Myocyte (in vitro differentiated cells): Measurements from ENCODE around the gene USP11. TPM values are rescaled to one million over a fixed set of nuclear protein-coding genes. Genes with fewer than 3 reads are reported as not detected.
"Not testable (repeated sequence)": the region's sequence is repeated elsewhere in the genome, so short reads cannot be mapped to it uniquely, and the experiment has no call there.

Experiments
- DNase-seq: peaks from one replicate; pipeline ENCODE4 v3.0.0-alpha.2; 2012; ENCODE audit warnings: low read depth
- total RNA-seq: library from RNA; depleted of rRNA; stranded (reverse); fragments of >200 nt; gene quantifications from 2 replicates; pipeline ENCODE4 v1.2.3, GENCODE V29; 2014

The USP11 gene
- total RNA-seq, 1 donor from 2014 or later = 42.6 TPM

GRCh38 chrX:47245156-47245555 is 12.3 kb downstream of the USP11 start:
- no peak for DNase-seq

GRCh38 chrX:47247206-47247998 is 14.6 kb downstream of the USP11 start:
- DNase-seq = no peak

- DNase-seq = no peak
Observed at GRCh38 chrX:47247999-47248320, 15.2 kb downstream of the USP11 start.

- peak; percentile 19 for DNase-seq
Observed at GRCh38 chrX:47248576-47248975, 15.8 kb downstream of the USP11 start.

- no peak for DNase-seq
Observed at GRCh38 chrX:47250017-47250347, 17.2 kb downstream of the USP11 start.

- DNase-seq = not testable (repeated sequence)
Observed at GRCh38 chrX:47257620-47258019, 24.8 kb downstream of the USP11 start.

- no peak for DNase-seq
Observed at GRCh38 chrX:47264483-47265173, 31.8 kb downstream of the USP11 start.

- no peak for DNase-seq
Observed at GRCh38 chrX:47266643-47267042, 33.8 kb downstream of the USP11 start.

GRCh38 chrX:47272013-47272408 is 39.2 kb downstream of the USP11 start:
- no peak for DNase-seq

GRCh38 chrX:47273011-47273730 is 40.4 kb downstream of the USP11 start:
- DNase-seq = no peak

- DNase-seq = no peak
Observed at GRCh38 chrX:47278691-47279090, 45.9 kb downstream of the USP11 start.

GRCh38 chrX:47283015-47283771 is 50.4 kb downstream of the USP11 start:
- peak; percentile 45 for DNase-seq

- DNase-seq = not testable (repeated sequence)
Observed at GRCh38 chrX:47284616-47285015, 51.8 kb downstream of the USP11 start.

- DNase-seq = no peak
Observed at GRCh38 chrX:47285836-47286320, 53.1 kb downstream of the USP11 start.

GRCh38 chrX:47293106-47293505 is 60.3 kb downstream of the USP11 start:
- no peak for DNase-seq

- no peak for DNase-seq
Observed at GRCh38 chrX:47296766-47297365, 64.1 kb downstream of the USP11 start.

- no peak for DNase-seq
Observed at GRCh38 chrX:47297874-47298273, 65.1 kb downstream of the USP11 start.
